ENCODE measurements around the gene OTOGL. TPM values are rescaled to one million over a fixed set of nuclear protein-coding genes. Genes with fewer than 3 reads are reported as not detected.
"Not testable (repeated sequence)": the region's sequence is repeated elsewhere in the genome, so short reads cannot be mapped to it uniquely, and the experiment has no call there.

OTOGL gene
- total RNA-seq, 4 donors from 2014 or later: 0.04 to 0.57 (median 0.23) TPM; not detected in 1

DNA sequence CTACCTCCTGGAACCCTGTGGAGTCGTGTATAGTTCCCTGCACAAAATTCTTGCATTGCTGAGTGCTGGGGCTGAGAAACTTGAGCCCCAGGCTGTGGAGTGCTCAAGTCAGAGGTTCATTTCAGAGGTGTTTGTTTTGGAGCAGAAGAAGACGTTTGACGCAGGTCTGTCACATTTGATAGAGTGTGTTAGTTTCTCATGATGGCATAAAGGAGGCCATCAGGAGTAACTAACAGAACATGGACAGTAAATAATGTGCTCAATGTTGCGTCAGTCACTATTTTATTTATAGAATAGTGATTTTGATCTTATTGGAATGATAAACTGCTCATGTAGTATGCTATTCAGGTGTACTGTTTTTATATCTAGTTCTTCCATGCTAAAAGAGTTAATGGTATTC is 44.2 kb downstream of the OTOGL start:
- no peak overlapping the region for H3K4me3 ChIP-seq
- H3K36me3 ChIP-seq: no peaks in the 10 kb centered on the region
- no peaks in the 10 kb centered on the region for H3K27me3 ChIP-seq
- intact Hi-C loops (cut with DNase I): no loop called here
- 80 to 82% methylated on average over 4 of the region's 4 CpGs for WGBS, 2 donors
- no peak for DNase-seq
- no peaks in the 10 kb centered on the region for H3K4me1 ChIP-seq
- H3K27ac ChIP-seq: no peak overlapping the region
- TF ChIP-seq, protein P1, sequence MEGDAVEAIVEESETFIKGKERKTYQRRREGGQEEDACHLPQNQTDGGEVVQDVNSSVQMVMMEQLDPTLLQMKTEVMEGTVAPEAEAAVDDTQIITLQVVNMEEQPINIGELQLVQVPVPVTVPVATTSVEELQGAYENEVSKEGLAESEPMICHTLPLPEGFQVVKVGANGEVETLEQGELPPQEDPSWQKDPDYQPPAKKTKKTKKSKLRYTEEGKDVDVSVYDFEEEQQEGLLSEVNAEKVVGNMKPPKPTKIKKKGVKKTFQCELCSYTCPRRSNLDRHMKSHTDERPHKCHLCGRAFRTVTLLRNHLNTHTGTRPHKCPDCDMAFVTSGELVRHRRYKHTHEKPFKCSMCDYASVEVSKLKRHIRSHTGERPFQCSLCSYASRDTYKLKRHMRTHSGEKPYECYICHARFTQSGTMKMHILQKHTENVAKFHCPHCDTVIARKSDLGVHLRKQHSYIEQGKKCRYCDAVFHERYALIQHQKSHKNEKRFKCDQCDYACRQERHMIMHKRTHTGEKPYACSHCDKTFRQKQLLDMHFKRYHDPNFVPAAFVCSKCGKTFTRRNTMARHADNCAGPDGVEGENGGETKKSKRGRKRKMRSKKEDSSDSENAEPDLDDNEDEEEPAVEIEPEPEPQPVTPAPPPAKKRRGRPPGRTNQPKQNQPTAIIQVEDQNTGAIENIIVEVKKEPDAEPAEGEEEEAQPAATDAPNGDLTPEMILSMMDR (IDR thresholded peaks at IDR 0.05): no peak
- TF ChIP-seq POLR2A (IDR thresholded peaks at IDR 0.05): no peak
- no peaks in the 10 kb centered on the region for H3K9me3 ChIP-seq

- H3K9me3 ChIP-seq; H3K36me3 ChIP-seq; intact Hi-C loops (cut with DNase I); H3K4me3 ChIP-seq; H3K27me3 ChIP-seq; DNase-seq; H3K27ac ChIP-seq; H3K4me1 ChIP-seq: not testable (repeated sequence)
- WGBS, 2 donors: 96 to 97% methylated on average over 7 of the region's 26 CpGs
Observed at GRCh38 chr12:80149547-80150313, 50.4 kb downstream of the OTOGL start.

- no peak for DNase-seq
- H3K4me1 ChIP-seq: no peaks in the 10 kb centered on the region
- intact Hi-C loops (cut with DNase I): no loop called here
- no peak overlapping the region for H3K27ac ChIP-seq
- no peaks in the 10 kb centered on the region for H3K36me3 ChIP-seq
- no peaks in the 10 kb centered on the region for H3K9me3 ChIP-seq
- WGBS, 2 donors: 79 to 85% methylated on average over 2 of the region's 2 CpGs
- no peak overlapping the region for H3K4me3 ChIP-seq
- TF ChIP-seq, protein P1 (IDR thresholded peaks at IDR 0.05): no peak
- no peak for TF ChIP-seq POLR2A (IDR thresholded peaks at IDR 0.05)
- no peaks in the 10 kb centered on the region for H3K27me3 ChIP-seq
Observed at GRCh38 chr12:80151131-80151530, 51.8 kb downstream of the OTOGL start.

DNA sequence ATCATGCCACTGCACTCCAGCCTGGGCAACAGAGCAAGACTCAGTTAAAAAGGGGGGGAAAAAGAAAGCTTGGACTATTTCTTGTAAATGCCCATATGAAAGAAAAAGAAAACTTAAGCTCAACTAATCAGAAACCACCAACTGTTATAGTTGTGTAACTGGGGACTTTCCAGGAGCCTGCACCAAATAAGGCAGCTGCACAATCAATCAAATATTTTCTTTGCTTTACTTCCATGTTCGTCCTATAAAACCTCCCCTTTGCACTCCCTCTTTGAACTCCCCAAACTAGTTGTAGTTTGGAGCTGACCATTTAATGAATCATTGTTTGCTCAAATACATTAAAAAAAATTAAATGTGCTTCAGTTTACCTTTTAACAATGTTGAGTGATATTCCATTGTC is 54.9 kb downstream of the OTOGL start:
- no peaks in the 10 kb centered on the region for H3K27me3 ChIP-seq
- no peak for DNase-seq
- TF ChIP-seq, protein P1 (IDR thresholded peaks at IDR 0.05): no peak
- no peak for TF ChIP-seq POLR2A (IDR thresholded peaks at IDR 0.05)
- H3K27ac ChIP-seq: no peak overlapping the region
- no peak overlapping the region for H3K4me3 ChIP-seq
- WGBS, 2 donors: 11% methylated on average over 1 of the region's 1 CpG
- intact Hi-C loops (cut with DNase I): no loop called here
- H3K9me3 ChIP-seq: no peaks in the 10 kb centered on the region
- H3K36me3 ChIP-seq: no peaks in the 10 kb centered on the region
- H3K4me1 ChIP-seq: no peaks in the 10 kb centered on the region

DNA sequence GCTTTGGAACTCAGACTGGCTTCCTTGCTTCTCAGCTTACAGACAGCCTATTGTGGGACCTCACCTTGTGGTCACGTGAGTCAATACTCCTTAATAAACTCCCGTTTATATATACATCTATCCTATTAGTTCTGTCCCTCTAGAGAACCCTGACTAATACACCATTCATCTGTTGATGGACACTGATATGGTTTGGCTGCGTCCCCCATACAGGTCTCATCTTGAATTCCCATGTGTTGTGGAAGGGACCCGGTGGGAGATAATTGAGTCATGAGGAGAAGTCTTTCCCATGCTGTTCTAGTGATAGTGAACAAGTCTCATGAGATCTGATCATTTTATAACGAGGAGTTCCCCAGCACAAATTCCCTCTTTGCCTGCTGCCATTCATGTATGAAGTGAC is 57.0 kb downstream of the OTOGL start:
- Histone ChIP-seq H3K27me3 (no peaks in the 10 kb centered on the region), H3K9me3 (no peaks in the 10 kb centered on the region), H3K27ac (no peak overlapping the region), H3K36me3 (no peaks in the 10 kb centered on the region), H3K4me1 (no peaks in the 10 kb centered on the region), H3K4me3 (no peak overlapping the region)
- no peak for TF ChIP-seq POLR2A (IDR thresholded peaks at IDR 0.05)
- TF ChIP-seq, protein P1 (IDR thresholded peaks at IDR 0.05): no peak
- 70 to 81% methylated on average over 5 of the region's 5 CpGs for WGBS, 2 donors
- DNase-seq: no peak
- intact Hi-C loops (cut with DNase I): no loop called here

DNA sequence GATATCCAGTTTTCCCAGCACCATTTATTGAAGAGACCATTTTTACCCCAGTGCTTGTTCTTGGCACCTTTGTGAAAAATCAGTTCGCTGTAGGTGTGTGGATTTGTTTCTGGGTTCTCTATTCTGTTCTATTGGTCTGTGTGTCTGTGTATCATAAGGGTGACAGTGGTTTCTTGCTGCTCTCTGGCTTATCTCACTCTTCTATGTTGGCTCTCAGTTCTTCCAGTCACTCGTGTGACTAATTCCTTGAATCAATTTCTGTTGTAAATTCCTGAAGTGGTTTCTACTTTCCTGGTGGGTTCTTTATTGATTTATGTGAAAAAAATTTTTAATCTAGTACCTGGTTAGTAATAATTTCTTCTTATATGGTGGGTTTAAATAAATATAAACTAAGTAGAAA is 58.3 kb downstream of the OTOGL start:
- no peaks in the 10 kb centered on the region for H3K9me3 ChIP-seq
- no peak overlapping the region for H3K4me3 ChIP-seq
- WGBS, 2 donors: 62 to 75% methylated on average over 2 of the region's 2 CpGs
- H3K27ac ChIP-seq: no peak overlapping the region
- TF ChIP-seq, protein P1 (IDR thresholded peaks at IDR 0.05): no peak
- TF ChIP-seq POLR2A (IDR thresholded peaks at IDR 0.05): no peak
- no peaks in the 10 kb centered on the region for H3K27me3 ChIP-seq
- DNase-seq: no peak
- intact Hi-C loops (cut with DNase I): no loop called here
- no peaks in the 10 kb centered on the region for H3K36me3 ChIP-seq
- H3K4me1 ChIP-seq: no peaks in the 10 kb centered on the region
